SH-SY5Y (cell line): ENCODE measurements around the gene THSD1.

ENCODE experiments used
- GATA2 ChIP-seq: IDR thresholded peaks from 2 replicates; pipeline ENCODE4 v1.6.1; 2011; ENCODE audit warnings: mild to moderate bottlenecking, low read depth, low read length
- GATA3 ChIP-seq: IDR thresholded peaks from 2 replicates; pipeline ENCODE4 v1.6.1; 2011; ENCODE audit warnings: low read depth, mild to moderate bottlenecking, low read length, moderate library complexity

- TF ChIP-seq GATA2 (no peak), GATA3 (no peak)
These were observed 61.9 kb downstream of the THSD1 start for GRCh38 chr13:52344108-52344507.
